Neural progenitor cell (in vitro differentiated cells): ENCODE results near the gene C10orf105. TPM values are rescaled to one million over a fixed set of nuclear protein-coding genes. Genes with fewer than 3 reads are reported as not detected.
A peak's percentile ranks its signal among the peaks of the same experiment; 100 is the strongest.

Experiments
- DNase-seq: peaks from one replicate; pipeline ENCODE4 v3.0.0-alpha.2; 2016; ENCODE audit warnings: low spot score
- H2AFZ ChIP-seq: fragments of 200-600 bp; sonication (generic); replicated peaks from 2 replicates; pipeline ENCODE4 v1.6.1; 2016; ENCODE audit warnings: antibody characterized with exemption
- H3F3A ChIP-seq: fragments of 200-600 bp; sonication (generic); 2 replicates; pipeline ENCODE4 v1.6.1; 2016; ENCODE audit warnings: antibody characterized with exemption, low read depth
- H3K27ac ChIP-seq: fragments of 200-600 bp; sonication (generic); 2 replicates; pipeline ENCODE4 v1.5.1; 2016; ENCODE audit warnings: mild to moderate bottlenecking
- H3K27me3 ChIP-seq: fragments of 200-600 bp; sonication (generic); 2 replicates; pipeline ENCODE4 v1.6.1; 2016; ENCODE audit warnings: mild to moderate bottlenecking, moderate library complexity
- H3K36me3 ChIP-seq: fragments of 200-600 bp; sonication (generic); 2 replicates; pipeline ENCODE4 v1.5.1; 2016
- H3K4me1 ChIP-seq: fragments of 200-600 bp; sonication (generic); 2 replicates; pipeline ENCODE4 v1.6.1; 2016; ENCODE audit warnings: mixed run types
- H3K4me2 ChIP-seq: fragments of 200-600 bp; sonication (generic); 2 replicates; pipeline ENCODE4 v1.6.1; 2016
- H3K4me3 ChIP-seq: fragments of 200-600 bp; sonication (generic); 2 replicates; pipeline ENCODE4 v1.5.1; 2016
- H3K79me2 ChIP-seq: fragments of 200-600 bp; sonication (generic); 2 replicates; pipeline ENCODE4 v1.6.1; 2016; ENCODE audit warnings: low read depth
- H3K9ac ChIP-seq: fragments of 200-600 bp; sonication (generic); 2 replicates; pipeline ENCODE4 v1.6.1; 2016
- H3K9me3 ChIP-seq: fragments of 200-600 bp; sonication (generic); 2 replicates; pipeline ENCODE4 v1.5.1; 2016; ENCODE audit warnings: low read depth
- H4K20me1 ChIP-seq: fragments of 200-600 bp; sonication (generic); 2 replicates; pipeline ENCODE4 v1.6.1; 2016; ENCODE audit warnings: low read depth
- H3K27ac Mint-ChIP-seq: 3 replicates; pipeline ENCODE4 v1.8.0; 2021; ENCODE audit warnings: mixed read lengths
- H3K27me3 Mint-ChIP-seq: 2 replicates; pipeline ENCODE4 v1.8.0; 2022; ENCODE audit warnings: low read depth, mild to moderate bottlenecking, inconsistent platforms, moderate library complexity, mixed read lengths; ENCODE audit not compliant: insufficient read depth
- H3K36me3 Mint-ChIP-seq: 3 replicates; pipeline ENCODE4 v1.8.0; 2021; ENCODE audit warnings: mixed read lengths
- H3K4me1 Mint-ChIP-seq: 3 replicates; pipeline ENCODE4 v1.8.0; 2021; ENCODE audit warnings: mixed read lengths
- H3K4me3 Mint-ChIP-seq: 3 replicates; pipeline ENCODE4 v1.8.0; 2021; ENCODE audit warnings: mild to moderate bottlenecking, moderate library complexity, mixed read lengths
- H3K9me3 Mint-ChIP-seq: 3 replicates; pipeline ENCODE4 v1.8.0; 2020; ENCODE audit warnings: mixed read lengths
- CTCF ChIP-seq: fragments of 200-600 bp; sonication (generic); IDR thresholded peaks from 2 replicates; pipeline ENCODE4 v1.5.1; 2017; ENCODE audit warnings: antibody characterized with exemption, mild to moderate bottlenecking
- EZH2 ChIP-seq: fragments of 200-600 bp; sonication (generic); IDR thresholded peaks from 2 replicates; pipeline ENCODE4 v1.6.1; 2017; ENCODE audit warnings: antibody characterized with exemption, mild to moderate bottlenecking, moderate library complexity
- EZH2phosphoT487 ChIP-seq: fragments of 200-600 bp; sonication (generic); IDR thresholded peaks from 2 replicates; pipeline ENCODE4 v1.6.1; 2017; ENCODE audit warnings: antibody characterized with exemption
- total RNA-seq: library from RNA; depleted of rRNA; stranded (reverse); fragments of >200 nt; gene quantifications from 2 replicates; pipeline ENCODE4 v1.2.3, GENCODE V29; 2015; ENCODE audit warnings: low replicate concordance

The C10orf105 gene
- total RNA-seq, 1 donor from 2014 or later, result 0.39 TPM

GRCh38 chr10:71667387-71667752 lies 52.2 kb downstream of the C10orf105 start:
- Mint-ChIP-seq H3K4me3 (no peak overlapping the region), H3K36me3 (no peaks in the 10 kb centered on the region)

GRCh38 chr10:71666639-71667386 lies 52.8 kb downstream of the C10orf105 start:
- no peaks in the 10 kb centered on the region for H4K20me1 ChIP-seq
- Mint-ChIP-seq H3K36me3 (no peaks in the 10 kb centered on the region), H3K4me1 (peaks cover 35% of the 10 kb centered on the region), H3K9me3 (no peaks in the 10 kb centered on the region), H3K4me3 (peak overlapping the region; percentile 42), H3K27ac (peak overlapping the region; percentile 57), H3K27me3 (peaks cover 28% of the 10 kb centered on the region)
- H3K4me3 ChIP-seq, result no peak overlapping the region
- no peak overlapping the region for H2AFZ ChIP-seq
- H3K9me3 ChIP-seq, result no peaks in the 10 kb centered on the region
- H3F3A ChIP-seq, result peaks cover 8% of the 10 kb centered on the region
- H3K79me2 ChIP-seq, result no peaks in the 10 kb centered on the region
- H3K9ac ChIP-seq, result no peak overlapping the region
- DNase-seq, result peak; percentile 52
- H3K4me1 ChIP-seq, result peaks cover 25% of the 10 kb centered on the region
- peak overlapping the region; percentile 46 for H3K27ac ChIP-seq
- H3K27me3 ChIP-seq, result no peaks in the 10 kb centered on the region
- peak overlapping the region; percentile 16 for H3K4me2 ChIP-seq
- no peak for TF ChIP-seq CTCF
- TF ChIP-seq EZH2, result no peak
- TF ChIP-seq EZH2phosphoT487, result no peak
- no peaks in the 10 kb centered on the region for H3K36me3 ChIP-seq

More at GRCh38 chr10:71667387-71667752, 52.2 kb downstream of the C10orf105 start:
- no peak overlapping the region for H3K4me3 ChIP-seq
- no peaks in the 10 kb centered on the region for H3K9me3 ChIP-seq
- H3K4me2 ChIP-seq, result no peak overlapping the region
- H3K4me1 ChIP-seq, result peaks cover 25% of the 10 kb centered on the region
- H3K27me3 Mint-ChIP-seq, result peaks cover 24% of the 10 kb centered on the region
- H4K20me1 ChIP-seq, result no peaks in the 10 kb centered on the region
- no peak overlapping the region for H3K27ac ChIP-seq
- H3K9ac ChIP-seq, result no peak overlapping the region
- H3K9me3 Mint-ChIP-seq, result no peaks in the 10 kb centered on the region
- no peaks in the 10 kb centered on the region for H3K79me2 ChIP-seq
- no peak overlapping the region for H2AFZ ChIP-seq
- H3K27me3 ChIP-seq, result no peaks in the 10 kb centered on the region
- H3F3A ChIP-seq, result peaks cover 3% of the 10 kb centered on the region
- no peak overlapping the region for H3K27ac Mint-ChIP-seq
- no peak for TF ChIP-seq EZH2phosphoT487
- TF ChIP-seq CTCF, result no peak
- no peak for TF ChIP-seq EZH2
- no peaks in the 10 kb centered on the region for H3K36me3 ChIP-seq
- DNase-seq, result no peak
- peaks cover 33% of the 10 kb centered on the region for H3K4me1 Mint-ChIP-seq

GRCh38 chr10:71665456-71665855 lies 54.1 kb downstream of the C10orf105 start:
- no peak overlapping the region for H3K4me2 ChIP-seq
- H3K36me3 Mint-ChIP-seq, result no peaks in the 10 kb centered on the region
- peaks cover 17% of the 10 kb centered on the region for H3F3A ChIP-seq
- H3K27me3 Mint-ChIP-seq, result peaks cover 28% of the 10 kb centered on the region
- H3K36me3 ChIP-seq, result no peaks in the 10 kb centered on the region
- no peaks in the 10 kb centered on the region for H3K27me3 ChIP-seq
- H3K9ac ChIP-seq, result no peak overlapping the region
- H3K4me3 ChIP-seq, result no peak overlapping the region
- peaks cover 41% of the 10 kb centered on the region for H3K4me1 Mint-ChIP-seq
- no peak overlapping the region for H3K4me3 Mint-ChIP-seq
- H2AFZ ChIP-seq, result no peak overlapping the region
- no peak overlapping the region for H3K27ac ChIP-seq
- DNase-seq, result no peak
- H3K27ac Mint-ChIP-seq, result peak overlapping the region; percentile 62
- no peaks in the 10 kb centered on the region for H3K79me2 ChIP-seq
- H4K20me1 ChIP-seq, result no peaks in the 10 kb centered on the region
- H3K4me1 ChIP-seq, result peaks cover 31% of the 10 kb centered on the region
- H3K9me3 Mint-ChIP-seq, result no peaks in the 10 kb centered on the region
- no peaks in the 10 kb centered on the region for H3K9me3 ChIP-seq
- TF ChIP-seq EZH2phosphoT487 (no peak), CTCF (no peak), EZH2 (no peak)
